HG03196 (cell line): ENCODE measurements around the gene MX2.
"Not testable (repeated sequence)": the region's sequence is repeated elsewhere in the genome, so short reads cannot be mapped to it uniquely, and the experiment has no call there.

Experiments used
- ATAC-seq: cut with Tn5 transposase; IDR thresholded peaks from one replicate; pipeline ENCODE4 v1.9.1; 2021; ENCODE audit not compliant: unreplicated experiment

MX2 gene

GRCh38 chr21:41411449-41412089 lies 49.7 kb downstream of the MX2 start:
- no peak for ATAC-seq

DNA sequence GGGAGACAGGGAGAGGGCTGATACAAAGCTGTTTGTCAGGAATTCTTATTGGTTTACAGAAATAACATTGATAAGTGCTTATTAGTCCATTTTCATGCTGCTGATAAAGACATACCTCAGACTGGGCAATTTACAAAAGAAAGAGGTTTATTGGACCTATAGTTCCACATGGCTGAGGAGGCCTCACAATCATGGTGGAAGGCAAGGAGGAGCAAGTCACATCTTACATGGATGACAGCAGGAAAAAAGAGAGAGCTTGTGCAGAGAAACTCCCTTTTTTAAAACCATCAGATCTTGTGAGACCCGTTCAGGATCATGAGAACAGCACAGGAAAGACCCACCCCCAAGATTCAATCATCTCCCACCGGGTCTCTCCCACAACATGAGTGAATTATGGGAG lies 55.7 kb downstream of the MX2 start:
- ATAC-seq = not testable (repeated sequence)

DNA sequence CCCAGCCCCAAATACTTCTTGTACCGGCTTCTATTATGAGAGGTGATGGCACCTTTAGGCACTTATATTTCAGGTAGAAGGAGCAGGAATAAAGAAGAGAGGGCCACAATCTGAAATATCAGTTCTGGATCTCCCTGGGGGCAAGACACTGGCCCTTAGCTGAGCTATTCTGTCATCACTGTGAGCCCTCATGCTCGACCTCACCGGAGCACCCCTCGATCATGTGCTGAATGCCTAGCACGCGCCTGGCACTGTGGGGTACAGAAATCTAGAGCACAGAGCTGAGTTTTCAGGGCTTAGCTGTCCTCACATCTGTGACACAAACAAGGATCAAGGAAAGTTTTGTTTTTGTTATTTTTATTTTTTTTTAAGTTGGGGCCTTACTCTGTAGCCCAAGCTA lies 56.6 kb downstream of the MX2 start:
- ATAC-seq = no peak

GRCh38 chr21:41418956-41419680 lies 57.3 kb downstream of the MX2 start:
- ATAC-seq = no peak

- ATAC-seq = peak; percentile 71
Measured at GRCh38 chr21:41419921-41420862, 58.4 kb downstream of the MX2 start.

- not testable (repeated sequence) for ATAC-seq
Measured at GRCh38 chr21:41420998-41421397, 59.2 kb downstream of the MX2 start.

- ATAC-seq = no peak
Measured at GRCh38 chr21:41422546-41423304, 60.9 kb downstream of the MX2 start.

- not testable (repeated sequence) for ATAC-seq
Measured at GRCh38 chr21:41423305-41423636, 61.4 kb downstream of the MX2 start.

DNA sequence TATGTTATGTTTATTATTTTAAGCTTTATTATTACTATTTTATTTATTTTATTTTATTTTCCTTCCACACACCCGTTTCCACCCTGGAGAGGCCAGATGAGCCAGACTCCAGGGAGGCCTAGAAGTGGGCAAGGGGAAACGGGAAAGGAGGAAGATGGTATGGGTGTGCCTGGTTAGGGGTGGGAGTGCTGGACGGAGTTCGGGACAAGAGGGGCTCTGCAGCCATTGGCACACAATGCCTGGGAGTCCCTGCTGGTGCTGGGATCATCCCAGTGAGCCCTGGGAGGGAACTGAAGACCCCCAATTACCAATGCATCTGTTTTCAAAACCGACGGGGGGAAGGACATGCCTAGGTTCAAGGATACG lies 63.7 kb downstream of the MX2 start:
- ATAC-seq = no peak

DNA sequence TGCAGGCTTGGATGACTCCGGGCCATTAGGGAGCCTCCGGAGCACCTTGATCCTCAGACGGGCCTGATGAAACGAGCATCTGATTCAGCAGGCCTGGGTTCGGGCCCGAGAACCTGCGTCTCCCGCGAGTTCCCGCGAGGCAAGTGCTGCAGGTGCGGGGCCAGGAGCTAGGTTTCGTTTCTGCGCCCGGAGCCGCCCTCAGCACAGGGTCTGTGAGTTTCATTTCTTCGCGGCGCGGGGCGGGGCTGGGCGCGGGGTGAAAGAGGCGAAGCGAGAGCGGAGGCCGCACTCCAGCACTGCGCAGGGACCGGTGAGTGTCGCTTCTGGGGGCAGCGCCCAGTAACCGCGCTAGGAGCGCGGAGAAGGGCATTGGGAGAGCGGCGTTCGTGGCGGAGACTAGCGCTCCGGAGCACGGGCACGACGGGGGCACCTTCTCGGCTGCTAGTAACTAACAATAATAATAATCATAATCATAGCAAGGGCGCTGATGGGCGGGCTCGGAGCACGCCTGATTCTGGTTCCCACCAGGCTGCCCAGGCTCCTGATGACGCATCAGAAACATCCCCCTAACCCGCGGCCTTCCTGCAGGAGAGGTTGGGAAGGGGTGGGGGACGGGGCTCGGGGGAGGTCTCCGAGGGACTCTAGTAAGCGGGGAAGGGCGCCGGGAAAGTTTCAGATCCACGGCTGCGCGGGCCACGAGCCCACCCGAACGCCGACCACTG lies 64.3 kb downstream of the MX2 start, which contains the start of gene MX1:
MX1 (plus strand) TSS at position 286 of the 722 bp plus-strand sequence. CDS start 5,832 bp downstream, outside the sequence.
- ATAC-seq = peak; percentile 80

GRCh38 chr21:41426676-41427404 lies 65.0 kb downstream of the MX2 start:
- no peak for ATAC-seq

DNA sequence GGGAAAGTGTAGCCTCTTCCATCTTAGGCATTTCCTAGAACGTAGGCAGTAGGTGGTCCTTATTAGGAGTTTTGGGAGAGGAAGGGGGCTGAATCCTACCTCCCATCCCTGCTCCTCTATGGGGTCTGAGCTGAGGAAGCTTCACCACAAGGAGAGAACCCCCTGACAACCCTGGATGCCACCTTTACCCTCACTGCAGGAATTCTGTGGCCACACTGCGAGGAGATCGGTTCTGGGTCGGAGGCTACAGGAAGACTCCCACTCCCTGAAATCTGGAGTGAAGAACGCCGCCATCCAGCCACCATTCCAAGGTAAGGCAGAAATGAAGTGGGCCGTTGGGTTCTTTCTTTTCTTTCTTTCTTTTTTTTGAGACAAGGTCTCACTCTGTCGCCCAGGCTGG lies 65.7 kb downstream of the MX2 start:
- ATAC-seq = no peak

GRCh38 chr21:41428311-41428710 lies 66.5 kb downstream of the MX2 start:
- ATAC-seq = no peak

- no peak for ATAC-seq
Measured at GRCh38 chr21:41428847-41429246, 67.0 kb downstream of the MX2 start.

DNA sequence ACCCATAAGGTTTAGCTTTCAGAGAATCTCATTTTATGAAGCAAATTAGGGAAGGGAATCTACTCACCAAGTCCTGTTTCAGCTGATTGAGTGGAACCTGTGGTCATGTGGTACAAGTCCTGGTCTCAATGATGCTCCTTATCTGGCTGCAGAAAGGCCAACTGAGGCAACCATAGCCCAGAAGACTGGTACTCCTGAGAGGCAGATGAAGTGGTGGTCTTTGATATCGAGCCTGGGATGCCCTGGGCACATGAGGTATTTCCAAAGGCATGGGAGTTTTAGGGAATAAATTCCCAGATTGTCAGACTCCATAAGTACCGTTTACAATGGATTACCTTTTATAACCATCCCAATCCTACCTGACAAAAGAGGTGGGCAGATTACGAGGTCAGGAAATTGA lies 67.5 kb downstream of the MX2 start:
- ATAC-seq = no peak

DNA sequence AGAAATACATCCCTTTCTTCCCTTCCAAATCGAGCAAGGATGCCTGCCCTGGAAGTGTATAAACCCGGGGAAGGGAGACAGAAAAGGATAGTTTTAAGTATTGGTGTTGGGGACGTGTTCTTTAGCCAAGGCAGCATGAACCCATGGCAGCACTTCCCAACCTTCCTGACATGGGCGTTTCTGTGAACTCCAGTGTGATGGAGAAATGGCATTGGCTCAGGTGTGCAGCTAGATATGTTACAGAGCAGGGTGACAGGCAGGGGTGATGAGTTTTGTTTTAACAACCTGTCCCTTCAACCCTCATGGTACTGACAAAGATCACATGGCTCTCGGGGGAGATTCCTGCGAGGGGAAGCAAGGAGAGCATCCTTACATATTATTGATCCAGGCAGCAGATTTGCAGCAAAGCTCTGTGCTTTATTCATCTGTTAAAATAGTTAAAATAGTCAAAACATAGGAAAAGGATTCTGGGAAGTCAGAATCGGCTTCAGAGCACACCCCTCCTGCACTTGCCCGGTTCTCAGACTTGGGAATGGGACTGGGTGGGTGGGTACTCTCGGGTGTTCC lies 68.2 kb downstream of the MX2 start:
- ATAC-seq = no peak

DNA sequence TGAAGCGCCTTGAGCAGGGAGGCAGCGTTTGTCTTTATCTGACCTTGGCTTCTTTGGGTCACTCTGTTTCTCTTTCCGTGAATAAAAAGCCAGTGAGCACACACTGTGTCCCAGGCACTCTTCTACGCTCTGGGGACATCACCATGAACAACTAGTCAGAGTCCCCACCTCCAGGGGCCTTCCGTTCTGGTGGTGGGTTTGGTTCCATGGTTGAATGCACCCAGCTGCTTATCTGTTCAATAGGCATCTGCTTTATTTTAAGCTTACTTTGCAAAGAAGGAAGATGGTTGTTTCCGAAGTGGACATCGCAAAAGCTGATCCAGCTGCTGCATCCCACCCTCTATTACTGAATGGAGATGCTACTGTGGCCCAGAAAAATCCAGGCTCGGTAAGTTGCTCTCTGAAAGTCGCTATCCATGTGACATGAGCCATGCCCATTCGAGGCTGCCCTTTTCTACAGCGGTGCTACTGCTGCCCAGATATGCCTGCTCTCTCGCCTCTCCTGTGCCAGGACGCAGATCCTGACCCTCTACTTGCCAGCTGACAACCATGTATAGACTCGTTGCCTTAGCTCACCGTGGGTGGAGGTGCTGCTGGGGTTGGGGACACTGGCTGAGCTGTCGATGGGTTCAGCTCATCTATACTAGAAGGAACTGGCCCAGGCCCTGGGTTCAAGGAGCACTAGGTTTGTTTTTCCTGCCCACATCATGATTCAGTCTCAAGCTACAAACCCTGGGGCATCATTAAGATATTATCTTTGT lies 70.1 kb downstream of the MX2 start:
- peak; percentile 79 for ATAC-seq
